WTC11 (cell line): ENCODE measurements around the gene POLDIP2. TPM values are rescaled to one million over a fixed set of nuclear protein-coding genes. Genes with fewer than 3 reads are reported as not detected.

Experiments
- ATAC-seq: fragments of 200-7000 bp; cut with Tn5 transposase; 2 replicates; pipeline ENCODE4 v1.10.0; 2021; ENCODE audit warnings: mild to moderate bottlenecking, moderate library complexity
- CTCF ChIA-PET: fragments of 300-600 bp; sonication (Branson Sonifier 250); formaldehyde crosslinking; loops from one replicate; lab custom pipeline; 2021; ENCODE audit warnings: antibody characterized with exemption; lab: Charles Lee
- POLR2A ChIA-PET: fragments of 350-600 bp; sonication (Branson Sonifier 250); formaldehyde crosslinking; loops from one replicate; lab custom pipeline; 2021; ENCODE audit warnings: antibody characterized with exemption; lab: Charles Lee
- DNase-seq: peaks from one replicate; pipeline ENCODE4 v3.0.0; 2021; ENCODE audit warnings: low spot score
- H3K27ac Mint-ChIP-seq: 2 replicates; pipeline ENCODE4 v1.8.0; 2021; ENCODE audit warnings: mixed read lengths
- H3K27me3 Mint-ChIP-seq: 2 replicates; pipeline ENCODE4 v1.8.0; 2021; ENCODE audit warnings: low read depth, mild to moderate bottlenecking, moderate library complexity, mixed read lengths
- H3K36me3 Mint-ChIP-seq: 2 replicates; pipeline ENCODE4 v1.8.0; 2021; ENCODE audit warnings: mixed read lengths
- H3K4me1 Mint-ChIP-seq: 2 replicates; pipeline ENCODE4 v1.8.0; 2022; ENCODE audit warnings: mixed read lengths
- H3K4me3 Mint-ChIP-seq: 2 replicates; pipeline ENCODE4 v1.8.0; 2021; ENCODE audit warnings: mild to moderate bottlenecking, moderate library complexity, mixed read lengths
- H3K9me3 Mint-ChIP-seq: 2 replicates; pipeline ENCODE4 v1.8.0; 2021; ENCODE audit warnings: mixed read lengths
- CBFB ChIP-seq: sonication (generic); formaldehyde crosslinking; IDR thresholded peaks from 2 replicates; pipeline ENCODE4 v1.8.1; 2022; ENCODE audit warnings: mild to moderate bottlenecking, low read depth, missing genetic modification reagents
- ESRRA ChIP-seq: sonication (generic); formaldehyde crosslinking; IDR thresholded peaks from 2 replicates; pipeline ENCODE4 v1.8.1; 2022; ENCODE audit warnings: mild to moderate bottlenecking, missing genetic modification reagents, borderline replicate concordance
- FOXP1 ChIP-seq: sonication (generic); formaldehyde crosslinking; IDR thresholded peaks from 2 replicates; pipeline ENCODE4 v1.8.0; 2022; ENCODE audit warnings: missing genetic modification reagents, mild to moderate bottlenecking, moderate library complexity, borderline replicate concordance
- NR3C1 ChIP-seq: sonication (generic); formaldehyde crosslinking; conservative IDR thresholded peaks from 2 replicates; pipeline ENCODE4 v1.8.1; 2023; ENCODE audit warnings: low read depth, mild to moderate bottlenecking, missing genetic modification reagents
- total RNA-seq: library from RNA; stranded (reverse); gene quantifications from 3 replicates; pipeline ENCODE4 v1.2.3, GENCODE V29; 2021
- TF ChIP-seq, protein P1 (sequence below): sonication (generic); formaldehyde crosslinking; conservative IDR thresholded peaks from 2 replicates; pipeline ENCODE4 v1.8.1; 2023; ENCODE audit warnings: mild to moderate bottlenecking, low read depth, missing genetic modification reagents, moderate library complexity
- TF ChIP-seq, protein P2 (sequence below): sonication (generic); formaldehyde crosslinking; conservative IDR thresholded peaks from 2 replicates; pipeline ENCODE4 v1.8.1; 2022; ENCODE audit warnings: mild to moderate bottlenecking, missing genetic modification reagents
- TF ChIP-seq, protein P3 (sequence below): sonication (generic); formaldehyde crosslinking; IDR thresholded peaks from 2 replicates; pipeline ENCODE4 v1.8.0; 2022; ENCODE audit warnings: missing genetic modification reagents
- TF ChIP-seq, protein P4 (sequence below): sonication (generic); formaldehyde crosslinking; IDR thresholded peaks from 2 replicates; pipeline ENCODE4 v1.8.0; 2023; ENCODE audit warnings: missing genetic modification reagents, mild to moderate bottlenecking, borderline replicate concordance
- TF ChIP-seq, protein P5 (sequence below): sonication (generic); formaldehyde crosslinking; IDR thresholded peaks from 2 replicates; pipeline ENCODE4 v1.8.0; 2022; ENCODE audit warnings: mild to moderate bottlenecking, missing genetic modification reagents

POLDIP2 gene
- total RNA-seq, 1 experiment from 2014 or later = 85.4 TPM

DNA sequence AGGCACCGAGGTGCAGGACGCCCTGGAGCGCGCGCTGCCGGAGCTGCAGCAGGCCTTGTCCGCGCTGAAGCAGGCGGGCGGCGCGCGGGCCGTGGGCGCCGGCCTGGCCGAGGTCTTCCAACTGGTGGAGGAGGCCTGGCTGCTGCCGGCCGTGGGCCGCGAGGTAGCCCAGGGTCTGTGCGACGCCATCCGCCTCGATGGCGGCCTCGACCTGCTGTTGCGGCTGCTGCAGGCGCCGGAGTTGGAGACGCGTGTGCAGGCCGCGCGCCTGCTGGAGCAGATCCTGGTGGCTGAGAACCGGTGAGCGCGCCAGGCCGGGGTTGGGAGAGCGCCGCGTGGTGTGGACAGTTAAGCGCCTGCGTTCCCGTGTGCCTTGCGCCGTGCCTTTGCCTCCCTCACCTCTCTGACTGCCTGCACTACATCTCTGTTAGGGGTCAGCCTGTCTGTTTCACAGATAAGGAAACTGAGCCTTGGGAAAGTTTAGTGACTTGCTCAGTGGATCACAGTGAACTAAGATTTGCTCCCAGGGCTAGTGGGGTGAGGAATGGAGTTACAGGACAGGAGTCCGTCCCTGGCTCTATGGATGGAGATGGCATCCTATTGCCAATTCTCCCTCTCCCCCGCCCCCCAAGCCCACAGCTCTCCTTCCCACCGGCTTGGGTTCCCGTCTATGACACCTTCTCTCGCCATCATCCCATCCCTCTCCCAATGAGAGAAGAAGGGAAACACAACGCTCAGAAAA, 15.0 kb upstream of the POLDIP2 start:
- no peaks in the 10 kb centered on the region for H3K9me3 Mint-ChIP-seq
- H3K4me3 Mint-ChIP-seq = peak overlapping the region; percentile 58

More for the DNA sequence above, 15.0 kb upstream of the POLDIP2 start:
- Mint-ChIP-seq H3K36me3 (no peaks in the 10 kb centered on the region), H3K27me3 (peaks cover 45% of the 10 kb centered on the region), H3K27ac (no peak overlapping the region), H3K4me1 (peaks cover 21% of the 10 kb centered on the region)
- DNase-seq (peak; percentile 33), ATAC-seq (no peak)
- TF ChIP-seq, protein P1, sequence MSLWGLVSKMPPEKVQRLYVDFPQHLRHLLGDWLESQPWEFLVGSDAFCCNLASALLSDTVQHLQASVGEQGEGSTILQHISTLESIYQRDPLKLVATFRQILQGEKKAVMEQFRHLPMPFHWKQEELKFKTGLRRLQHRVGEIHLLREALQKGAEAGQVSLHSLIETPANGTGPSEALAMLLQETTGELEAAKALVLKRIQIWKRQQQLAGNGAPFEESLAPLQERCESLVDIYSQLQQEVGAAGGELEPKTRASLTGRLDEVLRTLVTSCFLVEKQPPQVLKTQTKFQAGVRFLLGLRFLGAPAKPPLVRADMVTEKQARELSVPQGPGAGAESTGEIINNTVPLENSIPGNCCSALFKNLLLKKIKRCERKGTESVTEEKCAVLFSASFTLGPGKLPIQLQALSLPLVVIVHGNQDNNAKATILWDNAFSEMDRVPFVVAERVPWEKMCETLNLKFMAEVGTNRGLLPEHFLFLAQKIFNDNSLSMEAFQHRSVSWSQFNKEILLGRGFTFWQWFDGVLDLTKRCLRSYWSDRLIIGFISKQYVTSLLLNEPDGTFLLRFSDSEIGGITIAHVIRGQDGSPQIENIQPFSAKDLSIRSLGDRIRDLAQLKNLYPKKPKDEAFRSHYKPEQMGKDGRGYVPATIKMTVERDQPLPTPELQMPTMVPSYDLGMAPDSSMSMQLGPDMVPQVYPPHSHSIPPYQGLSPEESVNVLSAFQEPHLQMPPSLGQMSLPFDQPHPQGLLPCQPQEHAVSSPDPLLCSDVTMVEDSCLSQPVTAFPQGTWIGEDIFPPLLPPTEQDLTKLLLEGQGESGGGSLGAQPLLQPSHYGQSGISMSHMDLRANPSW = no peak
- TF ChIP-seq NR3C1 (0 out of 2 replicates have a peak, but pooled peaks have one; percentile 74), CBFB (CRISPR knock-in tag) (0 out of 2 replicates have a peak, but pooled peaks have one; percentile 28), ESRRA (CRISPR knock-in tag) (0 out of 2 replicates have a peak, but pooled peaks have one; percentile 31), FOXP1 (CRISPR knock-in tag) (0 out of 2 replicates have a peak, but pooled peaks have one; percentile 15)
- TF ChIP-seq, protein P2, sequence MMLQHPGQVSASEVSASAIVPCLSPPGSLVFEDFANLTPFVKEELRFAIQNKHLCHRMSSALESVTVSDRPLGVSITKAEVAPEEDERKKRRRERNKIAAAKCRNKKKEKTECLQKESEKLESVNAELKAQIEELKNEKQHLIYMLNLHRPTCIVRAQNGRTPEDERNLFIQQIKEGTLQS = no peak
- TF ChIP-seq, protein P3, sequence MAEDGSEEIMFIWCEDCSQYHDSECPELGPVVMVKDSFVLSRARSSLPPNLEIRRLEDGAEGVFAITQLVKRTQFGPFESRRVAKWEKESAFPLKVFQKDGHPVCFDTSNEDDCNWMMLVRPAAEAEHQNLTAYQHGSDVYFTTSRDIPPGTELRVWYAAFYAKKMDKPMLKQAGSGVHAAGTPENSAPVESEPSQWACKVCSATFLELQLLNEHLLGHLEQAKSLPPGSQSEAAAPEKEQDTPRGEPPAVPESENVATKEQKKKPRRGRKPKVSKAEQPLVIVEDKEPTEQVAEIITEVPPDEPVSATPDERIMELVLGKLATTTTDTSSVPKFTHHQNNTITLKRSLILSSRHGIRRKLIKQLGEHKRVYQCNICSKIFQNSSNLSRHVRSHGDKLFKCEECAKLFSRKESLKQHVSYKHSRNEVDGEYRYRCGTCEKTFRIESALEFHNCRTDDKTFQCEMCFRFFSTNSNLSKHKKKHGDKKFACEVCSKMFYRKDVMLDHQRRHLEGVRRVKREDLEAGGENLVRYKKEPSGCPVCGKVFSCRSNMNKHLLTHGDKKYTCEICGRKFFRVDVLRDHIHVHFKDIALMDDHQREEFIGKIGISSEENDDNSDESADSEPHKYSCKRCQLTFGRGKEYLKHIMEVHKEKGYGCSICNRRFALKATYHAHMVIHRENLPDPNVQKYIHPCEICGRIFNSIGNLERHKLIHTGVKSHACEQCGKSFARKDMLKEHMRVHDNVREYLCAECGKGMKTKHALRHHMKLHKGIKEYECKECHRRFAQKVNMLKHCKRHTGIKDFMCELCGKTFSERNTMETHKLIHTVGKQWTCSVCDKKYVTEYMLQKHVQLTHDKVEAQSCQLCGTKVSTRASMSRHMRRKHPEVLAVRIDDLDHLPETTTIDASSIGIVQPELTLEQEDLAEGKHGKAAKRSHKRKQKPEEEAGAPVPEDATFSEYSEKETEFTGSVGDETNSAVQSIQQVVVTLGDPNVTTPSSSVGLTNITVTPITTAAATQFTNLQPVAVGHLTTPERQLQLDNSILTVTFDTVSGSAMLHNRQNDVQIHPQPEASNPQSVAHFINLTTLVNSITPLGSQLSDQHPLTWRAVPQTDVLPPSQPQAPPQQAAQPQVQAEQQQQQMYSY (CRISPR knock-in tag) = peak; percentile 40; the same call in 1 of the 2 replicates
- TF ChIP-seq, protein P4, sequence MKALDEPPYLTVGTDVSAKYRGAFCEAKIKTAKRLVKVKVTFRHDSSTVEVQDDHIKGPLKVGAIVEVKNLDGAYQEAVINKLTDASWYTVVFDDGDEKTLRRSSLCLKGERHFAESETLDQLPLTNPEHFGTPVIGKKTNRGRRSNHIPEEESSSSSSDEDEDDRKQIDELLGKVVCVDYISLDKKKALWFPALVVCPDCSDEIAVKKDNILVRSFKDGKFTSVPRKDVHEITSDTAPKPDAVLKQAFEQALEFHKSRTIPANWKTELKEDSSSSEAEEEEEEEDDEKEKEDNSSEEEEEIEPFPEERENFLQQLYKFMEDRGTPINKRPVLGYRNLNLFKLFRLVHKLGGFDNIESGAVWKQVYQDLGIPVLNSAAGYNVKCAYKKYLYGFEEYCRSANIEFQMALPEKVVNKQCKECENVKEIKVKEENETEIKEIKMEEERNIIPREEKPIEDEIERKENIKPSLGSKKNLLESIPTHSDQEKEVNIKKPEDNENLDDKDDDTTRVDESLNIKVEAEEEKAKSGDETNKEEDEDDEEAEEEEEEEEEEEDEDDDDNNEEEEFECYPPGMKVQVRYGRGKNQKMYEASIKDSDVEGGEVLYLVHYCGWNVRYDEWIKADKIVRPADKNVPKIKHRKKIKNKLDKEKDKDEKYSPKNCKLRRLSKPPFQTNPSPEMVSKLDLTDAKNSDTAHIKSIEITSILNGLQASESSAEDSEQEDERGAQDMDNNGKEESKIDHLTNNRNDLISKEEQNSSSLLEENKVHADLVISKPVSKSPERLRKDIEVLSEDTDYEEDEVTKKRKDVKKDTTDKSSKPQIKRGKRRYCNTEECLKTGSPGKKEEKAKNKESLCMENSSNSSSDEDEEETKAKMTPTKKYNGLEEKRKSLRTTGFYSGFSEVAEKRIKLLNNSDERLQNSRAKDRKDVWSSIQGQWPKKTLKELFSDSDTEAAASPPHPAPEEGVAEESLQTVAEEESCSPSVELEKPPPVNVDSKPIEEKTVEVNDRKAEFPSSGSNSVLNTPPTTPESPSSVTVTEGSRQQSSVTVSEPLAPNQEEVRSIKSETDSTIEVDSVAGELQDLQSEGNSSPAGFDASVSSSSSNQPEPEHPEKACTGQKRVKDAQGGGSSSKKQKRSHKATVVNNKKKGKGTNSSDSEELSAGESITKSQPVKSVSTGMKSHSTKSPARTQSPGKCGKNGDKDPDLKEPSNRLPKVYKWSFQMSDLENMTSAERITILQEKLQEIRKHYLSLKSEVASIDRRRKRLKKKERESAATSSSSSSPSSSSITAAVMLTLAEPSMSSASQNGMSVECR = no peak
- TF ChIP-seq, protein P5, sequence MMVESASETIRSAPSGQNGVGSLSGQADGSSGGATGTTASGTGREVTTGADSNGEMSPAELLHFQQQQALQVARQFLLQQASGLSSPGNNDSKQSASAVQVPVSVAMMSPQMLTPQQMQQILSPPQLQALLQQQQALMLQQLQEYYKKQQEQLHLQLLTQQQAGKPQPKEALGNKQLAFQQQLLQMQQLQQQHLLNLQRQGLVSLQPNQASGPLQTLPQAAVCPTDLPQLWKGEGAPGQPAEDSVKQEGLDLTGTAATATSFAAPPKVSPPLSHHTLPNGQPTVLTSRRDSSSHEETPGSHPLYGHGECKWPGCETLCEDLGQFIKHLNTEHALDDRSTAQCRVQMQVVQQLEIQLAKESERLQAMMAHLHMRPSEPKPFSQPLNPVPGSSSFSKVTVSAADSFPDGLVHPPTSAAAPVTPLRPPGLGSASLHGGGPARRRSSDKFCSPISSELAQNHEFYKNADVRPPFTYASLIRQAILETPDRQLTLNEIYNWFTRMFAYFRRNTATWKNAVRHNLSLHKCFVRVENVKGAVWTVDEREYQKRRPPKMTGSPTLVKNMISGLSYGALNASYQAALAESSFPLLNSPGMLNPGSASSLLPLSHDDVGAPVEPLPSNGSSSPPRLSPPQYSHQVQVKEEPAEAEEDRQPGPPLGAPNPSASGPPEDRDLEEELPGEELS (CRISPR knock-in tag) = 0 out of 2 replicates have a peak, but pooled peaks have one; percentile 47
- ChIA-PET CTCF (interaction anchor here (0.6 to 2.4 kb wide), 4 partner anchors 36 to 89 kb away, joined by 4 to 15 read pairs (median 5); partner anchors contain the start of genes IFT20 and TNFAIP1), POLR2A (no interaction called here)
